ENCODE measurements around the gene SDCBP2. TPM values are rescaled to one million over a fixed set of nuclear protein-coding genes. Genes with fewer than 3 reads are reported as not detected.
A peak's percentile ranks its signal among the peaks of the same experiment; 100 is the strongest.

SDCBP2 gene
- total and polyA plus RNA-seq, 11 donors: 0.65 to 4.2 (median 2.1) TPM

DNA sequence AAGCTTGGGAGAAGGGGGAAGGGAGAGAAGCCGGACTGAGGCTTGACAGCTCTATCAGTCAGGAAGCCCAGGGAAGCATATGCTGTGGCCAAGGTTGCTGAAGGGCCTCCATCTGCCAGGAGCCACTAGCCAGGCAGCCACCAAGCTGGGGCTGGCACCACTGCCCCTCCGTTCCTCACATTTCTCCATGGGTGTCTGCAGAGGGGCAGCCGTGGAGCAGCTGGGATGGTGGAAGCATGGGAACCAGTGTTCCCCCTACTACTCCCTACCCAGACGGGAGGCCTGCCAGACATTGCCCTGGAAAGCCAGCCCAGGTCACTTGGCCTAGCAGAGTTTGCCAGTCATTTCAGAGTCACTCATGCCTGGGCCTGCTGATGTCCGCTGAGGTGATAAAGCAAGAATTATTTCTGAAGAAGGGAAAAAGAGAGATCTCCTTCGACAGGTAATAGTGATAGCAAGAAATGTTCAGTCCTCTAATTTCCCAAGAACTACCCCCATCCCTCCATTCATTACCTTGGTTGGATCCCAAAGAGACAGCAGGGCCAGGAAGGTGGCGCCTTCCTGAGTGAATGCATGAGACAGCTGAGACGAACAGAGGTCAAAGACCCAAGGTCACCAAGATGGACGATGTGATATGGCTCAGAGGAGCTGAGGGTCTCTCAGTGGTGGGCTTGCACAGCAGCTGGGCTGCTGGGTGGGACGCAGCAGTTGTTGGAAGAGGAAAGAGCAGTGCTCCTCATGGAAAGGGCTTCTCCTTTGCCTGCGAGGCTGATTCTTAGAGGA, 41.0 kb downstream of the SDCBP2 start:
- Histone ChIP-seq H3K27me3 (no peaks in the 10 kb centered on the region), H3K4me3 (no peak overlapping the region), H3K9me3 (no peaks in the 10 kb centered on the region), H3K27ac (peak overlapping the region in 2 of 12 donors; percentile 1 to 14), H3K36me3 (no peaks in the 10 kb centered on the region), H3K4me1 (peaks cover 0 to 14% (median 5%) of the 10 kb centered on the region in 12 donors)
- intact Hi-C loops (cut with DNase I): loop anchor here in 1 of 10 donors (10.0 kb wide), 1 partner anchor 63 kb away; the partner anchor contains the start of gene RAD21L1
- ATAC-seq (peak in 3 of 4 donors; percentile 43 to 71 (median 47)), DNase-seq (peak in 1 of 5 donors; percentile 60)
- 73 to 86% (median 79%) methylated on average over 9 to 11 of the region's 11 CpGs for WGBS, 4 donors
- TF ChIP-seq, protein P1, sequence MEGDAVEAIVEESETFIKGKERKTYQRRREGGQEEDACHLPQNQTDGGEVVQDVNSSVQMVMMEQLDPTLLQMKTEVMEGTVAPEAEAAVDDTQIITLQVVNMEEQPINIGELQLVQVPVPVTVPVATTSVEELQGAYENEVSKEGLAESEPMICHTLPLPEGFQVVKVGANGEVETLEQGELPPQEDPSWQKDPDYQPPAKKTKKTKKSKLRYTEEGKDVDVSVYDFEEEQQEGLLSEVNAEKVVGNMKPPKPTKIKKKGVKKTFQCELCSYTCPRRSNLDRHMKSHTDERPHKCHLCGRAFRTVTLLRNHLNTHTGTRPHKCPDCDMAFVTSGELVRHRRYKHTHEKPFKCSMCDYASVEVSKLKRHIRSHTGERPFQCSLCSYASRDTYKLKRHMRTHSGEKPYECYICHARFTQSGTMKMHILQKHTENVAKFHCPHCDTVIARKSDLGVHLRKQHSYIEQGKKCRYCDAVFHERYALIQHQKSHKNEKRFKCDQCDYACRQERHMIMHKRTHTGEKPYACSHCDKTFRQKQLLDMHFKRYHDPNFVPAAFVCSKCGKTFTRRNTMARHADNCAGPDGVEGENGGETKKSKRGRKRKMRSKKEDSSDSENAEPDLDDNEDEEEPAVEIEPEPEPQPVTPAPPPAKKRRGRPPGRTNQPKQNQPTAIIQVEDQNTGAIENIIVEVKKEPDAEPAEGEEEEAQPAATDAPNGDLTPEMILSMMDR (IDR thresholded peaks at IDR 0.05): no peak
- TF ChIP-seq POLR2A (IDR thresholded peaks at IDR 0.05): no peak

DNA sequence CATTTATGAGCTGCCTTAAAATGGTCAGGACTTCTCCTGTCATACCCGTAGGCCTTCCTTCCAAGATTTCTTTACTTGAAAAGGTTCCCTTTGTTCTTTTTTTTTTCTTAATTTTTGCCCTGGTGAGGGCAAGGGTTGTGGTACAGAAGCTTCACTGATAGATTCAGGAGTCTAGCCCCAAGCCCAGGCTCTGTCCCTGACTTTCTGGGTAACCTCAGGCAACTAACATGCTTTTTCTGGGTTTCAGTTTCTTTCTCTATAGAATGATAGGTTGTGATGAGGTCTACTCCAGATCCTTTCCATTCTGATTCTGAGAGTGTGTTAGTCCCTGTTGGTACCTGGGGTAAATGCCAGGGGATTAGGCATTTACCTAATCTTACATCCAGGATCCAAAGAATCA, 41.6 kb downstream of the SDCBP2 start:
- Histone ChIP-seq H3K27me3 (no peaks in the 10 kb centered on the region), H3K27ac (no peak overlapping the region), H3K36me3 (no peaks in the 10 kb centered on the region), H3K9me3 (no peaks in the 10 kb centered on the region), H3K4me3 (no peak overlapping the region), H3K4me1 (peaks cover 0 to 14% (median 5%) of the 10 kb centered on the region in 12 donors)
- DNase-seq (no peak), ATAC-seq (no peak)
- no peak for TF ChIP-seq POLR2A (IDR thresholded peaks at IDR 0.05)
- TF ChIP-seq, protein P1 (IDR thresholded peaks at IDR 0.05): no peak
- intact Hi-C loops (cut with DNase I): loop anchor here in 1 of 10 donors (10.0 kb wide), 1 partner anchor 63 kb away; the partner anchor contains the start of gene RAD21L1
- WGBS, 4 donors: 81 to 96% (median 93%) methylated on average over 1 of the region's 1 CpG

DNA sequence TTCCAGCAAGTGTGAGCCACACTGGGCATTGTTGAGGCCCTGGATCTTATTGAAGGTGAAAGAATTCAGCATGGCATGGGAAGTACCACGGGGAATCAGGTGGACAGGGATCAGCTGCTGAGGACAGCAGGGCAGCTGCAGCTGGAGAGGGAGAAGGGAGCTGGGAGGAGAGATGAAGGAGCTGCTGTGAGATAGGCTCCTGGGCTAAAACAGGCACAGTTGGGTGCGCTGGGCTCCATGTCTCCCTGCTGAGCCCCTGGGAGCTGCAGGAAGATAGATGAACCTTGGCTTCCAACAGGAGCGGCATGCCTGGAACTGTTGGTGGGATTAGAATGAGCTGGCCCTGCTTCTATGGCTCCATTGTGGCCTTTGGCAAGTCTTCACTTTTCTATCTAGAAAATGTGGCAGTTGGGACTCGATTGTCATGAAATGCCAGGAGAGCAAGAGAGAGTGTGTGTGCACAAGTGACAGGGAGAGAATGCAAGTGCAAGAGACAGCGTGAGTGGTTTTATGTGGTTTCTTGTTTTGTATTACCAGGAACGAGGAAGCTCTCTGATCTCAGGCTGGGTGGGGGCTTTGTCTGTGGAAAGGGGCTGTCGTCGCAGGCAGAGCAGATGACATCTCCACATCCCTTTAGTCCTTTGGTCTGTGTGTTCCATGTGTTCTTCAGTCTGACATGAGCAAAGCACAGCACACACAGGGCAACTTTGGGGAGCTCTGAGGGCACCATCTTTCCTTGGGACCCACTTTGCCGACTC, 42.5 kb downstream of the SDCBP2 start:
- no peak overlapping the region for H3K4me3 ChIP-seq
- no peak overlapping the region for H3K27ac ChIP-seq
- no peaks in the 10 kb centered on the region for H3K9me3 ChIP-seq
- DNase-seq (no peak), ATAC-seq (peak in 1 of 4 donors; percentile 32)
- H3K4me1 ChIP-seq: peaks cover 0 to 18% (median 6%) of the 10 kb centered on the region in 12 donors
- intact Hi-C loops (cut with DNase I): loop anchor here in 1 of 10 donors (10.0 kb wide), 1 partner anchor 62 kb away; the partner anchor contains the start of gene RAD21L1
- no peaks in the 10 kb centered on the region for H3K36me3 ChIP-seq
- TF ChIP-seq POLR2A (IDR thresholded peaks at IDR 0.05): no peak
- TF ChIP-seq, protein P1 (IDR thresholded peaks at IDR 0.05): no peak
- H3K27me3 ChIP-seq: no peaks in the 10 kb centered on the region
- 77 to 81% (median 79%) methylated on average over 9 of the region's 9 CpGs for WGBS, 4 donors

Measured in heart left ventricle (tissue), 16 donors.